Colon (tissue), 2 donors: ENCODE measurements around the gene GALNT7.
"Not testable (repeated sequence)": the region's sequence is repeated elsewhere in the genome, so short reads cannot be mapped to it uniquely, and the experiment has no call there.

Source experiments
- FAIRE-seq: peaks from 2 replicates; lab custom pipeline; 2012; peaks lifted over from hg19 to GRCh38; lab: Jason Lieb, UNC
- donor health status: control.
- donor health status: control.

Gene GALNT7

DNA sequence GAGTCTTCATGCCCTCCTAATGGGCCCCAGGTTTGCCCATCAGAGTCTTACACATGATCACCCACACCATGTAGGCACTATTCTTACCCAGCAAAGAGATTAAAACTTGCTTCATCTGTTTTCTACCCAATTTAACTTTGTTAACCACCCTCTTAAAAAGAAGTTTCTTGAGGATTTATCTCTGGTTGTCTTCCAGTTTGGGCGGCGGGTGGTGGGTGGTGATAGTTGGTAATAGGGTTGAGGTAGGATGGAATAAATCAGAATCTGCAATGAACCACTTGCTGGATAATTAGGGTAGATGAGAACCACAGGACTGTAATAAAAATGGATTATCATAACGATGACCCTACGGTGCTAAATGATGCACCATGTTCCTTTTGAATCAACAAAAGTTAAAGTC lies 30.9 kb downstream of the GALNT7 start:
- no peak for FAIRE-seq

- FAIRE-seq = no peak
Measured at GRCh38 chr4:173200103-173200884, 31.7 kb downstream of the GALNT7 start.

GRCh38 chr4:173202395-173202794 lies 33.8 kb downstream of the GALNT7 start:
- FAIRE-seq = no peak

GRCh38 chr4:173205656-173206055 lies 37.0 kb downstream of the GALNT7 start:
- no peak for FAIRE-seq

GRCh38 chr4:173208420-173208819 lies 39.8 kb downstream of the GALNT7 start:
- no peak for FAIRE-seq

DNA sequence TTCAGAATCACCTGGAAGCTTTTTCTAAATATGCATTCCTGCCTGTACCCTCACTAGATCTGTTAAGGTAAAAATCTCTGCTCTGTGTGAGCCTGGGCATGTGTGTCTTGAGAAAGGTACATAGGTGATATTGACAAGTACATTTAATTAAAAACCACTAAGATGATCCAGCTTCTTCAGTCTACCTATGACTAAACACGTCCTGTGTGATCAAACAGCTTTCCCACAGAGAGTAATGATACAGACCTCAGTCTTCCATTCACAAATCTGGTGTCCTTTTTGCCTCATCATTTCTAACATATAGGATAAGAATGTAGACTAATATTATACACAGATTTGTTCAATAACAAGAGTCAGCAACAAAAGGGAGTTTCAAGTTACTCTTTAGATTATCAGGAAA lies 42.6 kb downstream of the GALNT7 start:
- FAIRE-seq = no peak

GRCh38 chr4:173211838-173212237 lies 43.2 kb downstream of the GALNT7 start:
- FAIRE-seq = peak; percentile 31

GRCh38 chr4:173212379-173212778 lies 43.8 kb downstream of the GALNT7 start:
- FAIRE-seq = no peak

GRCh38 chr4:173213296-173213695 lies 44.7 kb downstream of the GALNT7 start:
- FAIRE-seq = no peak

DNA sequence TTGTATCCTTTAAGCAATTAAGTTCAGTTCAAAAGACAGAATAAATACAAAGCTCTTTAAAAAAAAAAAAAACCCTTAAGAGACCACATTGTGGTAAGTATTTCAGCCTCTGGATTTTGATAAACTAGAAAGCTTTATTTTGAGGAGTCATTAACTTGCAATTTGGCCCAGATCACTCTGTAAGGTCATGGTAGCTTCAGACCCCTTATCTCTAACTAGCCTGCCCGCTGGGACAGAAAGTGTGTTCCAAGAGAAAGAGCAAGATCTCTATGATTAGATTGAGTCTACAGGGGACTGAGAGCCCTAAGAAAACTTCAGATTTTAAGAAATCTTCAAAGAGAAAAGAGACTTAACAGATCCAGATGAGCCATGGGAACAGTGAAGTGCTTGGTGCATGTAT lies 45.6 kb downstream of the GALNT7 start:
- no peak for FAIRE-seq

DNA sequence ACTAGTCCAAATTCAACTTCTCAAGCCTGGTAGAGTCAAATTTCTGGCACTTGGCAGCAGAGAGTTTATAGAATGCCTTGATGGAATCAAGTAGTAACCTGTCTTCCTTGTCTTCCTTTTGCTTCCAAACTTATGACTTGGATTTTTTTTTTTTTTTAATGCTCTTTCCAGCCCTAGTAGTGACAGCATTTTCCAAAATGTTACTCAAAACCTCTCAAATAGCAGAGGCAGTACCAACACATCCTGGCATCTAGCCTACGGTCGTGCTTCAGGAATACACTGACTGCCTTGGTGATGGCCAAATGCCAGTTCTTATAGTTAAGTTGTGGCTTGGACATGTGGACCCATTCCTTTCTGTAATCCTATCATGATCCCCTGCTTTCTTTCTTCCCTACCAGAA lies 46.0 kb downstream of the GALNT7 start:
- no peak for FAIRE-seq

DNA sequence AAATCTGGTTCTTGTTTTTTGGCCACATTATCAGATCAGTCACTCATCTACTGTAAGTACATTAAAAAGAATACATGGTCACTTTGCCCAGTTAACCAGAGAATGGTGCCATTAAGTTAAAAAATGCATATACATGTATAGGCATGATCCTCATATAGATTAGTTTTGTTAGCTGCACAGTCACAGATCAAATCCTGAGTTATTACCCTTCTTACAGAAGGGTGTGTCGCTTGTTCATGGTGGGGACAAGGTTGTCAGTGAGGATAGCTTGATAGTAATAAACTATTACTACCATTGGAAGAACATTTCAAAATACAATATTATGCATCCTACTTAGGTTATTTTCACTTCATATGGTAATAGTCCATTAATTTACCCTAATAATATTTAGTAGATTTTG lies 48.5 kb downstream of the GALNT7 start:
- no peak for FAIRE-seq

- no peak for FAIRE-seq
Measured at GRCh38 chr4:173217727-173218126, 49.1 kb downstream of the GALNT7 start.

DNA sequence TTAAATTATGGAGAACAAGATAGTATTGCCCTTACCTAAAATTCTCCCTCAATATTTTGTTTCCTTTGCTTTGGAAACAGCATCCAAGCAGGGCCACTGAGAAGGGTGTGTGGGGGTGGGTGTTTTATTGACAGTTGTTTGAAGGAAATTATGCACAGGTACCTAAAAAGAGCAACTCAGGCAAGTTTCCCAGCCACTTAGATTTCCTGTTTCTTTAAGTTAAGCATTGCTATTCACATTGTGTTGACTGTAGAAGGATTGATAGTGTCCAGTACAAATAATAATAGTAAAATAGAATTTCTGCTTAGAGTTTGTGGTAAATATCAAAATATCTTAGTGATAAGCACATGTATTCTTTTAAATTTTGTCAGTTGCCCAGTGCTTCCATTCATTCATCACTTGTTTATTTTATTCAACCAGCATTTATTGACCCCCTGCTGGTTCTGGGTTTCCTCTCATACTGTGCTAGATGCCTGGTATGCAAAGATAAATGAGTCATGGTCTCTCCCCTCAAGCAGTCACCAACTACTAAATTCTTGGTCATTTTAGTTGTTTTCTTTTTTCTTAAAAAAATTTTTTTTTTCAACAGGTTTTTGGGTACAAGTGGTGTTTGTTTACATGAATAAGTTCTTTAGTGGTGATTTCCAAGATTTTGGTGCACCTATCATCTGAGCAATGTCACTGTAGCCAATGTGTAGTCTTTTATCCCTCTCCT lies 50.0 kb downstream of the GALNT7 start:
- FAIRE-seq = no peak

DNA sequence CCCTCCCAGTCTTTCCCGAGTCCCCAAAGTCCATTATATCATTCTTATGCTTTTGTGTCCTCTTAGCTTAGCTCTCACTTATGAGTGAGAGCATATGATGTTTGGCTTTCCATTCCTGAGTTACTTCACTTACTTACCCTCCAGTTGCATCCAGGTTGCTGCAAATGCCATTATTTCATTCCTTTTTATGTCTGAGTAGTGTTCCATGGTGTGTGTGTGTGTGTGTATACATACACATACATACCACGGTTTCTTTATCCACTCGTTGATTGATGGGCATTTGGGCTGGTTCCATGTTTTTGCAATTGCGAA lies 50.5 kb downstream of the GALNT7 start:
- FAIRE-seq = not testable (repeated sequence)

DNA sequence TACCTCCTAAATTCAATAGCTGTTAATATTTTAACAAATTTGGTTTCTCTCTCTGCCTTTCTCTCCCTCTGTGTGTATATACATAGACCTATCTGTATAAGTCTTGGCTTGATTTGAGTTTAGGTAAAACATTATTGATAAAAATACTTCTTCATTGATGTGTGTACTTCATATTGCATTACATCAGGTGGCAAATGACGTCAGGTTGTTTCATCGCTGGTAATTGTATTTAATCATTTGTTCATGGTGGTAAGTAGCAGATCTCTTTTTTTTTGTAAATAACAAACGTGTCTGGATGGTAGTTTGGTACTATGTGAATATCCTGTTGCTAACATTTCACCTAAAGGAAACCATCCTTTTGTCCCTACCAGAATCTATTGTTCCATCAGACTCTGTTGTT lies 55.1 kb downstream of the GALNT7 start:
- peak; percentile 5 for FAIRE-seq

GRCh38 chr4:173226401-173226888 lies 57.8 kb downstream of the GALNT7 start:
- FAIRE-seq = no peak

- FAIRE-seq = no peak
Measured at GRCh38 chr4:173227756-173228155, 59.1 kb downstream of the GALNT7 start.

DNA sequence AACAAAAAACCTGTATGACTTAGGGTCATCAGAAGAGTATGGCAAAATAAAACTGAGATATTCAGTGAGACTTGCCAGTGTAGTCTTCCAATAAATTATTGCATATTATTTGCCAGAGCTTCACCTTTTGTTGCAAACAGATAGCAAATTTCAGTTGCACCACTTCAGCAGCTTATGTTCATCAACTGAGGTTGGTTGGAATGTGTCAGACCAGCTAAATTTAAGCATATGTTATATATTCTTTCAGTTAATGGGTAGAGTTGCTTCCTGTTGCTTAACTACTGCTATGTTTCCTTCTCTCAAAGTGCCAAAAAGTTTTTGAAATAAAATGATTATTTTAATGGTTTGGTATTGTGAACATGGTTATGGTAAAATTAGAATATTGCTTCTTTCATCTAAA lies 61.5 kb downstream of the GALNT7 start:
- no peak for FAIRE-seq

DNA sequence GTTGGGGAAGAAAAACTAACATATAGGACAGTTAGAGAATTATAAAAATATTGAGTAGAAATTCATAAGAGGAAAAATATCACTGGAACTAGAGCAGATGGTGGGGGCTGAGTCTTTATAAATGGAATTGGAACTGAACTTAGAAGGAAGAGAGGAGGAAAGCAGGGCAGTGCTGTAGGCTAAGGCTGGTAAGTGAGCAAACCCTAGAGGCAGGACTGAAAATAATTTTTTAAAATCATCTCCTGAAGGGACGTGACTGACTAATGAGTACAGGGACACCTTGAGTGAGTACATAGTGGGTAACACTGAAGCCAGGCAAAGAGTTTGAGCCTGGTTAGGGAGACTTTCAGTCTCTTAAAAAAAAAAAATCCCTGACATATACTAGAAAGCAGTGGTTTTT lies 63.3 kb downstream of the GALNT7 start:
- FAIRE-seq = no peak

GRCh38 chr4:173233857-173234256 lies 65.2 kb downstream of the GALNT7 start:
- no peak for FAIRE-seq

DNA sequence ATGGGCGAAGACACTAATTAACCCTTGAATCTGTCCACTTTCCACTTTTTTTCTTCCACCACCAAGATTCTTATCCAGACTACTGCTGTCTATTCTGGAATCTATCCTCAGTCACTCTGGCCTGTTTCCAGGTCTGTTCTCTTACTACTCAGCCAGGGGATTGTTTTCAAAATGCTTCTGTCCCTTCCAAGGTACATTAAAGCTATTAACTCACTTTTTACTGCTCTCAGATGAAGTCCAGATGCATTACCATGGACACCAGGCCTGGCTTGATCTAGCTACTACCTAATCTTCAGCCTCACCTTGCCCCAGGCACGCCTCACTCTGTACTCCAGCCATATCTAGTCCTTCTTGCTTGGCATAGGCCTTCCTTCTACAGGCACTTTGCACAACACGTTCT lies 66.4 kb downstream of the GALNT7 start:
- no peak for FAIRE-seq

DNA sequence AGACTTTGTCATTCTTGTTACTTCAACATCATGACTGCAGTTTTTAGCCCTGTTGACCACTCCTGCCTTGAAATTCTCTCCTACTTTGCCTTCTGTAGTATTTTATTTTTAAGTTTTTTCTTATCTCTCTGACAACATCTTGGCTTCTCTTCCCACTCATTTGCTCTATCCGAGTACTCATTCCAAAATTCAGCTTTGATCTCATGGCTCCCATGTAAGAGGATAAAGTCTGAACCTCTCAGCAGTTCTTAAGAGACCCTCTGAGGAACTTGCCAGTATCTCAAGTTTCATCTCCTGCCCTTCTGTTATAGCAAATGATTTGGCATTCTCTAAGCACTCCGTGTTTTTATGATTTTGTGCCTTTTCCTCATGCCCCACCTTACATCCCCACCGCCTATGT lies 67.7 kb downstream of the GALNT7 start:
- FAIRE-seq = no peak

DNA sequence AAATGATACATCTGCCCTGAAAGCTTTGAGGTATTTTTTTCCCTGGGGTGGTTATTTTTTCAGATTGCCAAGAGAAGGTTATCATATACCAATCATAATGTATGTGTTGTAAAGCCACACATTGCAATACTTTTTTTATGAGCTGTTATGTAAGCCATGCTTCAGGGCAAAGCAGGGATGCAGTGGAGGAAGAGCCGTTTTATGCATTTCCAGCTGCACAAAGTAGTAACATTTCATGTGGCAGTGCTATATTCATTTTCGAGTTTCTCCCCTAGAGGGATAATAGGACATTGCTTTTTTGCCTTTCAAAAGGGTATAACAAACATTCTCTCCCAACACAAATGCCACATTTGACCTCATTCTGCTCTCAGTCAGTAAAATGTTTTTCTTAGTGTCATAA lies 68.5 kb downstream of the GALNT7 start:
- no peak for FAIRE-seq
